Endothelial cell of umbilical vein (primary cell): ENCODE measurements around the gene EDC3. TPM values are rescaled to one million over a fixed set of nuclear protein-coding genes. Genes with fewer than 3 reads are reported as not detected.

Source experiments
- BruUV-seq: library from RNA; stranded (reverse); fragments of 400-500 nt; replicated peaks from 2 replicates; lab custom pipeline; 2021; lab: Mats Ljungman, UMichigan
- CTCF ChIA-PET: fragments of 300-600, 350-600 bp; sonication (Branson Sonifier 250); formaldehyde crosslinking; loops from one replicate; lab custom pipeline; 2021; ENCODE audit warnings: antibody characterized with exemption, inconsistent platforms; lab: Charles Lee
- POLR2A ChIA-PET: fragments of 300-600, 350-600 bp; sonication (Branson Sonifier 250); formaldehyde crosslinking; loops from one replicate; lab custom pipeline; 2021; ENCODE audit warnings: antibody characterized with exemption, inconsistent platforms; lab: Charles Lee
- DNase-seq: peaks from one replicate; pipeline ENCODE4 v3.0.0-alpha.2; 2011; ENCODE audit warnings: low read depth, low spot score
- FAIRE-seq: peaks from 2 replicates; lab custom pipeline; 2011; peaks lifted over from hg19 to GRCh38; lab: Jason Lieb, UNC
- H2AFZ ChIP-seq: 2 replicates; pipeline ENCODE4 v1.6.0; 2012; ENCODE audit warnings: low read depth, low read length, control low read depth, inconsistent platforms
- H3K27ac ChIP-seq: 2 replicates; pipeline ENCODE4 v1.5.1; 2011; ENCODE audit warnings: low read depth, mild to moderate bottlenecking, control low read depth, low read length, moderate library complexity; ENCODE audit not compliant: insufficient read depth
- H3K27me3 ChIP-seq, 2 experiments: 2 replicates each; pipeline versions ENCODE4 v1.6.0 to v1.6.1; 2011; ENCODE audit warnings: low read length in 2 of 2, mixed read lengths in 1 of 2; ENCODE audit not compliant: control insufficient read depth in 2 of 2, insufficient read depth in 2 of 2
- H3K36me3 ChIP-seq, 2 experiments: 2 replicates in 1 of 2; 3 replicates in 1 of 2; pipeline ENCODE4 v1.5.1; 2011; ENCODE audit warnings: low read length in 2 of 2, mild to moderate bottlenecking in 1 of 2, moderate library complexity in 1 of 2; ENCODE audit not compliant: control insufficient read depth in 2 of 2, insufficient read depth in 2 of 2; ENCODE audit errors: extremely low read depth in 1 of 2
- H3K4me1 ChIP-seq: 3 replicates; pipeline ENCODE4 v1.5.1; 2011; ENCODE audit warnings: mild to moderate bottlenecking, low read length; ENCODE audit not compliant: control insufficient read depth, insufficient read depth; ENCODE audit errors: extremely low read depth
- H3K4me2 ChIP-seq: 2 replicates; pipeline ENCODE4 v1.6.1; 2011; ENCODE audit warnings: low read length, control low read depth, mixed read lengths; ENCODE audit not compliant: insufficient read depth
- H3K4me3 ChIP-seq, 3 experiments: fragments of 200-600 bp in 1 of 3; sonication (generic), shearing (Covaris generic) in 1 of 3; replicated peaks in 1 of 3; 2 replicates each; pipeline ENCODE4 v1.5.1; 2011 to 2016; ENCODE audit warnings: control low read depth in 3 of 3, low read length in 3 of 3, mild to moderate bottlenecking in 2 of 3, inconsistent platforms in 1 of 3, low read depth in 1 of 3, moderate library complexity in 1 of 3; ENCODE audit not compliant: insufficient read depth in 1 of 3
- H3K79me2 ChIP-seq: 2 replicates; pipeline ENCODE4 v1.6.0; 2012; ENCODE audit warnings: low read length, inconsistent platforms; ENCODE audit not compliant: control insufficient read depth, insufficient read depth
- H3K9ac ChIP-seq: replicated peaks from 2 replicates; pipeline ENCODE3; 2011; ENCODE audit warnings: low read length, control low read depth; ENCODE audit not compliant: insufficient read depth; ENCODE audit errors: extremely low read depth
- H3K9me1 ChIP-seq: replicated peaks from 3 replicates; pipeline ENCODE4 v1.6.0; 2011; ENCODE audit warnings: mild to moderate bottlenecking, low read length; ENCODE audit not compliant: control insufficient read depth, insufficient read depth; ENCODE audit errors: extremely low read depth
- H3K9me3 ChIP-seq: replicated peaks from 2 replicates; pipeline ENCODE4 v1.5.1; 2012; ENCODE audit warnings: low read length, inconsistent platforms; ENCODE audit not compliant: control insufficient read depth, insufficient read depth
- H4K20me1 ChIP-seq: replicated peaks from 2 replicates; pipeline ENCODE3; 2011; ENCODE audit warnings: mild to moderate bottlenecking, low read length; ENCODE audit not compliant: control insufficient read depth, insufficient read depth; ENCODE audit errors: extremely low read depth
- CTCF ChIP-seq, 2 donors: IDR thresholded peaks; 1 replicate in 1 of 2; 2 replicates in 1 of 2; pipeline ENCODE4 v1.5.1; 2011; ENCODE audit warnings: low read length in 2 of 2, mild to moderate bottlenecking in 2 of 2, moderate library complexity in 2 of 2, control low read depth in 1 of 2, inconsistent platforms in 1 of 2, low read depth in 1 of 2; ENCODE audit not compliant: insufficient read depth in 1 of 2; ENCODE audit errors: extremely low read depth in 1 of 2
- EZH2 ChIP-seq: IDR thresholded peaks from 2 replicates; pipeline ENCODE4 v1.6.1; 2012; ENCODE audit warnings: borderline replicate concordance, low read depth, mild to moderate bottlenecking, moderate library complexity, low read length, inconsistent platforms; ENCODE audit not compliant: severe bottlenecking
- FOS ChIP-seq: IDR thresholded peaks from 2 replicates; pipeline ENCODE4 v1.6.1; 2011; ENCODE audit warnings: mild to moderate bottlenecking, low read length, moderate library complexity, borderline replicate concordance; ENCODE audit not compliant: insufficient read depth
- GATA2 ChIP-seq: IDR thresholded peaks from 2 replicates; pipeline ENCODE4 v1.7.0; 2011; ENCODE audit warnings: low read depth, mild to moderate bottlenecking, moderate library complexity, mixed read lengths, low read length; ENCODE audit not compliant: insufficient read length, insufficient read depth
- JUN ChIP-seq: IDR thresholded peaks from 2 replicates; pipeline ENCODE4 v1.6.1; 2011; ENCODE audit warnings: borderline replicate concordance, low read depth; ENCODE audit not compliant: insufficient read length, insufficient read depth
- MAX ChIP-seq: IDR thresholded peaks from 2 replicates; pipeline ENCODE4 v1.6.1; 2011; ENCODE audit not compliant: insufficient read depth, insufficient read length
- MYC ChIP-seq: IDR thresholded peaks from one replicate; pipeline ENCODE4 v1.6.1; 2011; ENCODE audit warnings: mild to moderate bottlenecking, low read depth, low read length
- POLR2A ChIP-seq: IDR thresholded peaks from 2 replicates; pipeline ENCODE4 v1.6.1; 2012; ENCODE audit warnings: low read depth, mild to moderate bottlenecking, control low read depth, low read length
- POLR2AphosphoS5 ChIP-seq: IDR thresholded peaks from 2 replicates; pipeline ENCODE4 v1.6.1; 2012; ENCODE audit warnings: low read depth, mild to moderate bottlenecking, control low read depth, low read length, moderate library complexity; ENCODE audit not compliant: insufficient read depth
- dilution Hi-C: fragments of 300-500 bp; cut with MboI; formaldehyde crosslinking; loops from one replicate; pipeline ENCODE4 v1.15.0; 2019; ENCODE audit warnings: low sequenced_read_pairs; ENCODE audit not compliant: extremely low pct_ligation_motif_present
- intact Hi-C: fragments of 100-400 bp; cut with micrococcal nuclease; formaldehyde crosslinking; loops from one replicate; pipeline ENCODE4 v1.10.0; 2022
- polyA plus RNA-seq, 4 experiments: library from polyadenylated mRNA; depleted of rRNA in 3 of 4; stranded (reverse) in 3 of 4; unstranded in 1 of 4; fragments of >200 nt; gene quantifications; 2 replicates each; pipeline versions ENCODE4 v1.2.1 to v1.2.3, GENCODE V29; 2011 to 2012; ENCODE audit warnings: missing spikeins in 1 of 4
- total RNA-seq: library from RNA; stranded (reverse); gene quantifications from 2 replicates; pipeline ENCODE4 v1.2.3, GENCODE V29; 2021

EDC3 gene
- total and polyA plus RNA-seq, 2 donors (not counting 3 experiments of a cell fraction or from before 2014, with no cell fraction given): 55.9 to 56.5 TPM

GRCh38 chr15:74595271-74595670, 100.6 kb downstream of the EDC3 start:
- no peak overlapping the region for H2AFZ ChIP-seq
- no peaks in the 10 kb centered on the region for H3K9me1 ChIP-seq
- POLR2A ChIA-PET: no interaction called here
- TF ChIP-seq POLR2AphosphoS5 (no peak), GATA2 (no peak), POLR2A (no peak), JUN (no peak), MAX (no peak), EZH2 (no peak), MYC (no peak), CTCF (IDR thresholded peaks at IDR 0.05; ENCODE audit: extremely low read depth in 1 of 2, insufficient read depth in 1 of 2, low read depth in 1 of 2, low read length in 2 of 2) (no peak), FOS (no peak)
- H4K20me1 ChIP-seq: no peaks in the 10 kb centered on the region
- dilution Hi-C loops: no loop called here
- no peaks in the 10 kb centered on the region for H3K9me3 ChIP-seq
- no peak overlapping the region for H3K4me2 ChIP-seq
- H3K79me2 ChIP-seq: no peaks in the 10 kb centered on the region
- BruUV-seq: no TSS peak
- H3K9ac ChIP-seq: no peak overlapping the region
- intact Hi-C loops: no loop called here
- H3K4me1 ChIP-seq: peaks cover 17% of the 10 kb centered on the region
- H3K4me3 ChIP-seq: no peak overlapping the region
- CTCF ChIA-PET: no interaction called here
- no peak for FAIRE-seq
- no peak for DNase-seq
- H3K27ac ChIP-seq: no peak overlapping the region
- peaks cover 0 to 12% of the 10 kb centered on the region in 2 experiments for H3K36me3 ChIP-seq
- no peaks in the 10 kb centered on the region for H3K27me3 ChIP-seq
